HepG2 (cell line): Measurements from ENCODE around the gene UBE2C. TPM values are rescaled to one million over a fixed set of nuclear protein-coding genes. Genes with fewer than 3 reads are reported as not detected.

Experiments used
- ATAC-seq: fragments of 200-7000 bp; cut with Tn5 transposase; 3 replicates; pipeline ENCODE4 v1.9.1; 2020; ENCODE audit warnings: mild to moderate bottlenecking, moderate library complexity
- BruUV-seq: library from RNA; stranded (reverse); fragments of 400-500 nt; replicated peaks from 2 replicates; lab custom pipeline; 2021; lab: Mats Ljungman, UMichigan
- CTCF ChIA-PET: fragments of 300-600 bp; formaldehyde crosslinking; extraction: SDS; loops from one replicate; lab custom pipeline; 2021; ENCODE audit warnings: low total read pairs, inconsistent platforms, low intra/inter-chr PET ratio; lab: Yijun Ruan, JAX
- POLR2A ChIA-PET: fragments of 350-600 bp; sonication (Branson Sonifier 250); formaldehyde crosslinking; loops from one replicate; lab custom pipeline; 2020; ENCODE audit warnings: antibody characterized with exemption, inconsistent platforms; lab: Yijun Ruan, JAX
- DNase-seq: peaks from one replicate; pipeline ENCODE4 v3.0.0-alpha.2; 2015; ENCODE audit warnings: low spot score
- FAIRE-seq: peaks from 3 replicates; lab custom pipeline; 2011; peaks lifted over from hg19 to GRCh38; lab: Jason Lieb, UNC
- H2AFZ ChIP-seq: one replicate; pipeline ENCODE4 v1.6.1; 2011; ENCODE audit warnings: low read length, inconsistent platforms
- H3K27ac ChIP-seq: fragments of 300-600 bp; 3 replicates; pipeline ENCODE4 v1.8.0; 2011; ENCODE audit warnings: mixed run types, mild to moderate bottlenecking, mixed read lengths, low read length, inconsistent platforms; ENCODE audit not compliant: insufficient read depth; ENCODE audit errors: extremely low read length
- H3K27me3 ChIP-seq, 2 experiments: fragments of 200-600 bp in 1 of 2; 2 replicates in 1 of 2; 3 replicates in 1 of 2; pipeline versions ENCODE4 v1.6.0 to v1.8.0; 2011; ENCODE audit warnings: low read length in 2 of 2, mild to moderate bottlenecking in 2 of 2, moderate library complexity in 2 of 2, inconsistent platforms in 1 of 2; ENCODE audit not compliant: insufficient read depth in 2 of 2, control insufficient read depth in 1 of 2
- H3K36me3 ChIP-seq, 2 experiments: fragments of 200-600 bp in 1 of 2; replicated peaks in 1 of 2; 2 replicates in 1 of 2; 3 replicates in 1 of 2; pipeline versions ENCODE4 v1.5.1 to v1.8.0; 2011; ENCODE audit warnings: low read length in 2 of 2, inconsistent platforms in 1 of 2; ENCODE audit not compliant: insufficient read depth in 2 of 2, control insufficient read depth in 1 of 2
- H3K4me1 ChIP-seq: 2 replicates; pipeline ENCODE4 v1.5.1; 2012; ENCODE audit warnings: low read length, inconsistent platforms; ENCODE audit not compliant: insufficient read depth
- H3K4me2 ChIP-seq: 2 replicates; pipeline ENCODE4 v1.6.0; 2011; ENCODE audit warnings: low read depth, low read length, inconsistent platforms
- H3K4me3 ChIP-seq, 3 experiments: fragments of 200-600 bp in 1 of 3; sonication (generic), shearing (Covaris generic) in 1 of 3; replicated peaks in 1 of 3; 2 replicates each; pipeline ENCODE4 v1.5.1; 2011 to 2016; ENCODE audit warnings: low read length in 3 of 3, inconsistent platforms in 2 of 3, low read depth in 2 of 3, mild to moderate bottlenecking in 2 of 3, control low read depth in 1 of 3, mixed read lengths in 1 of 3; ENCODE audit not compliant: insufficient read depth in 1 of 3
- H3K79me2 ChIP-seq: one replicate; pipeline ENCODE4 v1.6.1; 2011; ENCODE audit warnings: low read length, inconsistent platforms; ENCODE audit not compliant: insufficient read depth
- H3K9ac ChIP-seq: 2 replicates; pipeline ENCODE4 v1.6.0; 2011; ENCODE audit warnings: mild to moderate bottlenecking, low read depth, low read length, inconsistent platforms; ENCODE audit not compliant: insufficient read depth
- H3K9me3 ChIP-seq: 2 replicates; pipeline ENCODE4 v1.5.1; 2012; ENCODE audit warnings: mild to moderate bottlenecking, low read length
- H4K20me1 ChIP-seq: 2 replicates; pipeline ENCODE4 v1.6.0; 2011; ENCODE audit warnings: inconsistent platforms, mild to moderate bottlenecking, low read length, moderate library complexity; ENCODE audit not compliant: insufficient read depth
- ADNP ChIP-seq: sonication (generic); formaldehyde crosslinking; IDR thresholded peaks from 2 replicates; pipeline ENCODE4 v1.4.0; 2020; ENCODE audit warnings: missing genetic modification reagents
- HMGXB3 ChIP-seq: sonication (generic); formaldehyde crosslinking; IDR thresholded peaks from 2 replicates; pipeline ENCODE4 v1.4.0; 2020; ENCODE audit warnings: missing genetic modification reagents, borderline replicate concordance
- KLF15 ChIP-seq: sonication (generic); formaldehyde crosslinking; IDR thresholded peaks from 2 replicates; pipeline ENCODE4 v1.8.1; 2023; ENCODE audit warnings: borderline replicate concordance, mild to moderate bottlenecking, inconsistent platforms, missing genetic modification reagents, mixed read lengths
- LRRFIP1 ChIP-seq: sonication (generic); formaldehyde crosslinking; conservative IDR thresholded peaks from 2 replicates; pipeline ENCODE4 v1.4.0; 2020; ENCODE audit warnings: missing genetic modification reagents
- MATR3 ChIP-seq: sonication (generic); formaldehyde crosslinking; IDR thresholded peaks from 2 replicates; pipeline ENCODE4 v1.4.0; 2020; ENCODE audit warnings: missing genetic modification reagents
- NR2F1 ChIP-seq, 2 experiments: fragments of 450-650 bp in 1 of 2; formaldehyde crosslinking in 1 of 2; IDR thresholded peaks; 2 replicates each; pipeline versions ENCODE4 v1.5.0 to v1.6.1; 2016 to 2020; ENCODE audit warnings: mild to moderate bottlenecking in 1 of 2, missing compliant biosample characterization in 1 of 2, missing genetic modification reagents in 1 of 2, moderate library complexity in 1 of 2
- TBL1XR1 ChIP-seq: fragments of 150-350 bp; IDR thresholded peaks from 2 replicates; pipeline ENCODE4 v1.6.1; 2014; ENCODE audit warnings: borderline replicate concordance, low read length; ENCODE audit not compliant: partially characterized antibody
- THAP8 ChIP-seq: sonication (generic); formaldehyde crosslinking; IDR thresholded peaks from 2 replicates; pipeline ENCODE4 v1.5.1; 2020; ENCODE audit warnings: missing genetic modification reagents, mild to moderate bottlenecking, borderline replicate concordance
- ZNF10 ChIP-seq: sonication (generic); formaldehyde crosslinking; IDR thresholded peaks from 2 replicates; pipeline ENCODE4 v1.4.0; 2020; ENCODE audit warnings: mild to moderate bottlenecking, low read depth, missing genetic modification reagents, borderline replicate concordance
- ZNF24 ChIP-seq: fragments of 450-650 bp; IDR thresholded peaks from 2 replicates; pipeline ENCODE4 v1.6.1; 2017; ENCODE audit warnings: antibody characterized with exemption, mild to moderate bottlenecking
- ZNF703 ChIP-seq: sonication (generic); formaldehyde crosslinking; IDR thresholded peaks from 2 replicates; pipeline ENCODE4 v1.5.1; 2020; ENCODE audit warnings: missing genetic modification reagents, mild to moderate bottlenecking, moderate library complexity, borderline replicate concordance
- WGBS: methylation state at CpG from one replicate; pipeline ENCODE4 v1.1.6; 2017; ENCODE audit warnings: low lambda C conversion rate; 5-methylcytosine and 5-hydroxymethylcytosine counted together
- in situ Hi-C: cut with HindIII; loops from 2 replicates; pipeline ENCODE4 v1.10.0; 2017; ENCODE audit warnings: low pct_unique_long_range_greater_than_20kb; ENCODE audit not compliant: extremely low pct_ligation_motif_present
- intact Hi-C: fragments of 100-400 bp; cut with micrococcal nuclease; formaldehyde crosslinking; loops from one replicate; pipeline ENCODE4 v1.10.0; 2022; ENCODE audit not compliant: unreplicated experiment
- polyA plus RNA-seq, 8 experiments: library from polyadenylated mRNA; depleted of rRNA in 3 of 8; stranded (reverse) in 7 of 8; unstranded in 1 of 8; fragments of >200 nt; fragmentation: Illumina TruSeq in 4 of 8; extraction: Trizol in 4 of 8; gene quantifications; 2 replicates each; pipeline versions ENCODE4 v1.2.1 to v1.2.3, GENCODE V29; 2011 to 2016; ENCODE audit warnings: low read depth in 4 of 8, missing spikeins in 1 of 8, mixed read lengths in 1 of 8; ENCODE audit not compliant: insufficient read depth in 1 of 8
- total RNA-seq, 5 experiments: library from RNA; depleted of rRNA; stranded (reverse); fragments of >200 nt; fragmentation: Illumina TruSeq; extraction: Trizol; gene quantifications; 2 replicates each; pipeline ENCODE4 v1.2.3, GENCODE V29; 2016; ENCODE audit warnings: low read depth in 1 of 5

The UBE2C gene
- total and polyA plus RNA-seq, 2 of the 13 experiments (the other 11 are each of a cell fraction or from before 2014, with no cell fraction given) = 100 to 123 TPM

DNA sequence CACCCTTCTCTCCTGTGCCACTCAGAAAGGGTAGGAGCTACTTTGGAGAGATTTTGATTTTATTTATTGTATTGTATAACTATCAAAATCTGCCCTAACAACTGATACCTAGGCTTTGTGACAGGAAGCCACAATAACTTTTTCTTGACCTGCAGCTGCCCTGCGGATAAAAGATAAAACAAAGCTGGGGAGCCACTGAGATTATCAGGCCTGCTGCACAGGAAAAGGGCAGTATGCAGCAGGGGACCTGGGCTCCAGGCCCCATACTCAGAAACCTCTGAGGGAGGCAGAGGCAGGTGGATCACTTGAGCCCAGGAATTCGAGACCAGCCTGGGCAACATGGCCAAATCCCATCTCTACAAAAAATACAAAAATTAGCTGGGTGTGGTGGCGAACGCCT is 20.2 kb downstream of the UBE2C start (continued):
- 0 out of 2 replicates have a peak, but pooled peaks have one; percentile 1 for TF ChIP-seq HMGXB3 (CRISPR knock-in tag)
- no peak for TF ChIP-seq ZNF703 (CRISPR knock-in tag)

DNA sequence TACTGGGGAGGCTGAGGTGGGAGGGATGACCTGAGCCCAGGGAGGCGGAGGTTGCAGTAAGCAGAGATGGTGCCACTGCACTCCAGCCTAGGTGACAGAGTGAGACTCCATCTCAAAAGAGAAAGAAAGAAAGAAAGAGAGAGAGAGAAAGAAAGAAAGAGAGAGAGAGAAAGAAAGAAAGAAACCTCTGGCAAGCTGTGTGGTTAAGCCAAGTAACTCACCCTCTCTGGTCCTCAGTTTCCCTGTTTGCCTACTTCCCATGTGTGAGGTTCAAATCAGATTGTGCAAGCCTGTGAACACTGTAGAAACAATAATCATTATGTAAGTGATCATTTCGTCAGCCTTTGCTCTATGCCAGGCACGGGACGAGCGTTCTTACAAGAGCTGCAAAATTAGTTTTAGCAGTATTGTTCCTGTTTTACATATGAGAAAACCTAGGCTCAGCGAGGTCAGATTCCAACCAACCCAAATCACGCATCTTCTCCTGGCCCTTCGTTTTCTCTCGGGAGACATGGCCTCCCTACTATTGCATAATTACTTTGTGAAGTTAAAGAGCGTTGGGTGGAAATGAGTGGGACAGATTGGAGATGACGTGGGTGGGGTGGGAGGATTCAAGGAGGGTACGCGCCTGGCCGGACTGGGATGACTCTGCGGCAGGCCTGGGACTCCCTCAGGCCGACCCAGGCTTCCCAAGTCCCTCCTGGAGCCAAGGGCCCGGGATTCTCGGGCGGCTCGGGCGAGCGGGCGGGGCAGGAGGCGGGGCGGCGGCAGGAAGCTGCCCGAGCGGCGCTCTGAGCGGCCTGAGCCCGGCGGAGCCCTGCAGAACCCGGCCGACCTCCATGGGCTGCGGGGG is 20.8 kb downstream of the UBE2C start, which contains the start of gene SNX21:
Gene SNX21, plus strand, starts transcription at position 770 of the 853 bp plus-strand sequence. CDS start 121 bp downstream, outside the sequence.
- FAIRE-seq (peak; percentile 83), ATAC-seq (peak; percentile 92), DNase-seq (peak; percentile 84)
- Histone ChIP-seq H3K9me3 (no peaks in the 10 kb centered on the region), H3K9ac (peak within 1 kb of the TSS; percentile 72), H3K27me3 (no peaks in the 10 kb centered on the region), H3K4me1 (peaks cover 67% of the 10 kb centered on the region), H2AFZ (peak within 1 kb of the TSS; percentile 47), H3K36me3 (0 out of 5 replicates have a peak, but pooled peaks cover 0 to 4% of the 10 kb centered on the region in 2 experiments), H3K4me2 (peak within 1 kb of the TSS; percentile 80), H3K4me3 (peak within 1 kb of the TSS; percentile 71 to 87 (median 86)), H4K20me1 (no peaks in the 10 kb centered on the region), H3K27ac (peak within 1 kb of the TSS; percentile 69), H3K79me2 (no peaks in the 10 kb centered on the region)
- WGBS = 3% methylated on average over 20 of the region's 35 CpGs
- POLR2A ChIA-PET = interaction anchor here (1.0 to 2.5 kb wide), 24 partner anchors 8 to 417 kb away, joined by 3 to 21 read pairs (median 6); partner anchors contain the start of genes ACOT8, CTSA, NEURL2 and PCIF1
- in situ Hi-C loops (no loop called here), intact Hi-C loops (loop anchor here (2.0 to 5.0 kb wide), 3 partner anchors 49 to 99 kb away; partner anchors contain the start of genes CTSA, NEURL2, PCIF1 and ZSWIM1)
- CTCF ChIA-PET = interaction anchor here (1.1 kb wide), 1 partner anchor 9 kb away, joined by 4 read pairs; no protein-coding TSS in a partner anchor
- BruUV-seq = TSS peak; percentile 45
- no peak for TF ChIP-seq ADNP (CRISPR knock-in tag)
- TF ChIP-seq MATR3 (CRISPR knock-in tag) = no peak
- no peak for TF ChIP-seq ZNF10 (CRISPR knock-in tag)
- no peak for TF ChIP-seq TBL1XR1
- TF ChIP-seq ZNF24 = no peak
- no peak for TF ChIP-seq THAP8
- TF ChIP-seq KLF15 (CRISPR knock-in tag) = no peak
- no peak for TF ChIP-seq LRRFIP1 (CRISPR knock-in tag)
- peak in 1 of 2 experiments; percentile 40; a peak in 2 of 4 replicates for TF ChIP-seq NR2F1 (CRISPR knock-in tag; IDR thresholded peaks at IDR 0.05)
